Measurements from ENCODE around the gene GNAL.

The GNAL gene

GRCh38 chr18:11887328-11888128 is 198.5 kb downstream of the GNAL start:
- Histone ChIP-seq H3K27me3 (ENCODE audit: low read length) (no peaks in the 10 kb centered on the region), H3K36me3 (ENCODE audit: low read length) (no peaks in the 10 kb centered on the region), H3K9ac (ENCODE audit: low read length) (no peak overlapping the region), H3K4me2 (ENCODE audit: low read depth, low read length, poor library complexity, severe bottlenecking) (no peak overlapping the region), H3K79me2 (ENCODE audit: insufficient read depth, low read length) (no peaks in the 10 kb centered on the region), H3K9me3 (ENCODE audit: insufficient read depth, low read length) (no peaks in the 10 kb centered on the region), H4K20me1 (ENCODE audit: low read depth, low read length) (no peaks in the 10 kb centered on the region), H2AFZ (ENCODE audit: low read depth, low read length, severe bottlenecking) (no peak overlapping the region), H3K9me2 (replicated peaks; ENCODE audit: insufficient read depth, low read length) (no peaks in the 10 kb centered on the region), H3K4me3 (ENCODE audit: insufficient read depth, low read length, poor library complexity, severe bottlenecking) (no peak overlapping the region), H3K27ac (ENCODE audit: low read depth, low read length) (no peak overlapping the region), H3F3A (ENCODE audit: insufficient read depth) (no peaks in the 10 kb centered on the region)
- TF ChIP-seq CTCF (IDR thresholded peaks at IDR 0.05; ENCODE audit: insufficient read depth, low read length, poor library complexity, severe bottlenecking) (no peak), EZH2phosphoT487 (conservative IDR thresholded peaks at IDR 0.05; ENCODE audit: low read length) (no peak)

GRCh38 chr18:11888726-11889125 is 199.7 kb downstream of the GNAL start:
- TF ChIP-seq EZH2phosphoT487 (conservative IDR thresholded peaks at IDR 0.05; ENCODE audit: low read length) = no peak
- no peak for TF ChIP-seq CTCF (IDR thresholded peaks at IDR 0.05; ENCODE audit: insufficient read depth, low read length, poor library complexity, severe bottlenecking)
- Histone ChIP-seq H3K36me3 (ENCODE audit: low read length) (no peaks in the 10 kb centered on the region), H3K4me3 (ENCODE audit: insufficient read depth, low read length, poor library complexity, severe bottlenecking) (no peak overlapping the region), H3K79me2 (ENCODE audit: insufficient read depth, low read length) (no peaks in the 10 kb centered on the region), H3K9me2 (replicated peaks; ENCODE audit: insufficient read depth, low read length) (no peaks in the 10 kb centered on the region), H3K9me3 (ENCODE audit: insufficient read depth, low read length) (no peaks in the 10 kb centered on the region), H3F3A (ENCODE audit: insufficient read depth) (no peaks in the 10 kb centered on the region), H3K4me2 (ENCODE audit: low read depth, low read length, poor library complexity, severe bottlenecking) (no peak overlapping the region), H2AFZ (ENCODE audit: low read depth, low read length, severe bottlenecking) (no peak overlapping the region), H3K9ac (ENCODE audit: low read length) (no peak overlapping the region), H3K27ac (ENCODE audit: low read depth, low read length) (no peak overlapping the region), H4K20me1 (ENCODE audit: low read depth, low read length) (no peaks in the 10 kb centered on the region), H3K27me3 (ENCODE audit: low read length) (no peaks in the 10 kb centered on the region)

GRCh38 chr18:11889284-11889683 is 200.2 kb downstream of the GNAL start:
- Histone ChIP-seq H2AFZ (ENCODE audit: low read depth, low read length, severe bottlenecking) (no peak overlapping the region), H3K4me3 (ENCODE audit: insufficient read depth, low read length, poor library complexity, severe bottlenecking) (no peak overlapping the region), H3K36me3 (ENCODE audit: low read length) (no peaks in the 10 kb centered on the region), H4K20me1 (ENCODE audit: low read depth, low read length) (no peaks in the 10 kb centered on the region), H3K79me2 (ENCODE audit: insufficient read depth, low read length) (no peaks in the 10 kb centered on the region), H3K4me2 (ENCODE audit: low read depth, low read length, poor library complexity, severe bottlenecking) (no peak overlapping the region), H3K27me3 (ENCODE audit: low read length) (no peaks in the 10 kb centered on the region), H3F3A (ENCODE audit: insufficient read depth) (no peaks in the 10 kb centered on the region), H3K9me2 (replicated peaks; ENCODE audit: insufficient read depth, low read length) (no peaks in the 10 kb centered on the region), H3K27ac (ENCODE audit: low read depth, low read length) (no peak overlapping the region), H3K9me3 (ENCODE audit: insufficient read depth, low read length) (no peaks in the 10 kb centered on the region), H3K9ac (ENCODE audit: low read length) (no peak overlapping the region)
- TF ChIP-seq CTCF (IDR thresholded peaks at IDR 0.05; ENCODE audit: insufficient read depth, low read length, poor library complexity, severe bottlenecking) (no peak), EZH2phosphoT487 (conservative IDR thresholded peaks at IDR 0.05; ENCODE audit: low read length) (no peak)
